Fibroblast of the aortic adventitia (primary cell): ENCODE measurements around the gene PCED1A. TPM values are rescaled to one million over a fixed set of nuclear protein-coding genes. Genes with fewer than 3 reads are reported as not detected.
A peak's percentile ranks its signal among the peaks of the same experiment; 100 is the strongest.
"Not testable (repeated sequence)": the region's sequence is repeated elsewhere in the genome, so short reads cannot be mapped to it uniquely, and the experiment has no call there.

Experiments
- DNase-seq: peaks from one replicate; pipeline ENCODE4 v3.0.0-alpha.2; 2010; ENCODE audit warnings: low read depth
- H3K4me3 ChIP-seq: 2 replicates; pipeline ENCODE4 v1.5.1; 2011; ENCODE audit warnings: low read depth, mild to moderate bottlenecking, control low read depth, low read length, moderate library complexity
- CTCF ChIP-seq: IDR thresholded peaks from 2 replicates; pipeline ENCODE4 v1.5.1; 2011; ENCODE audit warnings: mild to moderate bottlenecking, low read length, control low read depth, inconsistent platforms; ENCODE audit not compliant: insufficient read depth
- total RNA-seq: library from RNA; depleted of rRNA; stranded (reverse); fragments of >200 nt; gene quantifications from 2 replicates; pipeline ENCODE4 v1.2.3, GENCODE V29; 2012; ENCODE audit warnings: low replicate concordance

PCED1A gene
- total RNA-seq, 1 donor = 21.1 TPM

GRCh38 chr20:2834401-2835110, 5.9 kb downstream of the PCED1A start:
- no peak for DNase-seq
- no peak overlapping the region for H3K4me3 ChIP-seq
- TF ChIP-seq CTCF = no peak

- TF ChIP-seq CTCF = no peak
- H3K4me3 ChIP-seq = no peak overlapping the region
- no peak for DNase-seq
Measured at GRCh38 chr20:2833761-2834160, 6.7 kb downstream of the PCED1A start.

GRCh38 chr20:2831206-2831605, 9.2 kb downstream of the PCED1A start:
- DNase-seq = not testable (repeated sequence)

GRCh38 chr20:2829376-2829775, 11.1 kb downstream of the PCED1A start:
- no peak for TF ChIP-seq CTCF
- no peak for DNase-seq
- no peak overlapping the region for H3K4me3 ChIP-seq

More at GRCh38 chr20:2831206-2831605, 9.2 kb downstream of the PCED1A start:
- H3K4me3 ChIP-seq = not testable (repeated sequence)

- DNase-seq = no peak
- H3K4me3 ChIP-seq = no peak overlapping the region
- no peak for TF ChIP-seq CTCF
Measured at GRCh38 chr20:2826655-2827054, 13.8 kb downstream of the PCED1A start.

GRCh38 chr20:2825761-2826160, 14.7 kb downstream of the PCED1A start:
- no peak overlapping the region for H3K4me3 ChIP-seq
- no peak for DNase-seq
- TF ChIP-seq CTCF = no peak

- DNase-seq = peak; percentile 21
- TF ChIP-seq CTCF = no peak
- H3K4me3 ChIP-seq = no peak overlapping the region
Measured at GRCh38 chr20:2822073-2822472, 18.4 kb downstream of the PCED1A start.
